KOPT-K1 (cell line): ENCODE results near the gene KIF26B.

Experiments used
- H3K27ac ChIP-seq: fragments of 200-600 bp; sonication (generic); 2 replicates; pipeline ENCODE4 v1.5.1; 2016; ENCODE audit warnings: antibody characterized with exemption, mild to moderate bottlenecking, low read depth, low read length; ENCODE audit not compliant: poor library complexity, severe bottlenecking
- H3K36me3 ChIP-seq: fragments of 200-600 bp; sonication (generic); 2 replicates; pipeline ENCODE4 v1.5.1; 2017; ENCODE audit warnings: antibody characterized with exemption, mild to moderate bottlenecking, low read length, moderate library complexity; ENCODE audit not compliant: insufficient read depth
- H3K9me3 ChIP-seq: fragments of 200-600 bp; sonication (generic); 2 replicates; pipeline ENCODE4 v1.5.1; 2017; ENCODE audit warnings: antibody characterized with exemption, low read length, mild to moderate bottlenecking; ENCODE audit not compliant: insufficient read depth, poor library complexity, severe bottlenecking

The KIF26B gene

GRCh38 chr1:245245021-245245667 is 90.4 kb downstream of the KIF26B start:
- Histone ChIP-seq H3K9me3 (no peaks in the 10 kb centered on the region), H3K36me3 (no peaks in the 10 kb centered on the region)

GRCh38 chr1:245246433-245246832 is 91.6 kb downstream of the KIF26B start:
- H3K36me3 ChIP-seq, result no peaks in the 10 kb centered on the region
- peaks cover 6% of the 10 kb centered on the region for H3K9me3 ChIP-seq
- H3K27ac ChIP-seq, result no peak overlapping the region

More at GRCh38 chr1:245245021-245245667, 90.4 kb downstream of the KIF26B start:
- H3K27ac ChIP-seq, result no peak overlapping the region

DNA sequence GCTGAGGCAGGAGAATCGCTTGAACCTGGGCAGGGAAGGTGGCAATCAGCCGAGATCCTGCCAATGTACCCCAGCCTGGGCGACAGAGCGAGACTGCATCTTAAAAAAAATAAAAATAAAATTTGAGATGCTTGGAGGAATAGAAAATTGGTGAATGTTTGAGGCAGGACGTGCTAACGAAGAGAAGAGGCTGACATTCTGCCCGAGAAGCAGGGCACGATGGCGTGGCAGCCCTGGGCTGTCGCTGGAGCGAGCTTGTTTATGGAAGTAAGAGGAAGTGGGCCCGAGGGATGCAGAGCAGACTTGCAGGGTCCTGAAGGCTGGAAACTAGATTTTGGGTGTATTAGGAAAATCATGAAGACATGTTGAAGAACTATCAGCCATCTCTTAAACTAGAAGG is 92.6 kb downstream of the KIF26B start:
- Histone ChIP-seq H3K9me3 (peaks cover 12% of the 10 kb centered on the region), H3K36me3 (no peaks in the 10 kb centered on the region), H3K27ac (no peak overlapping the region)

GRCh38 chr1:245247801-245248200 is 93.0 kb downstream of the KIF26B start:
- H3K36me3 ChIP-seq, result no peaks in the 10 kb centered on the region
- no peak overlapping the region for H3K27ac ChIP-seq
- H3K9me3 ChIP-seq, result peaks cover 16% of the 10 kb centered on the region

DNA sequence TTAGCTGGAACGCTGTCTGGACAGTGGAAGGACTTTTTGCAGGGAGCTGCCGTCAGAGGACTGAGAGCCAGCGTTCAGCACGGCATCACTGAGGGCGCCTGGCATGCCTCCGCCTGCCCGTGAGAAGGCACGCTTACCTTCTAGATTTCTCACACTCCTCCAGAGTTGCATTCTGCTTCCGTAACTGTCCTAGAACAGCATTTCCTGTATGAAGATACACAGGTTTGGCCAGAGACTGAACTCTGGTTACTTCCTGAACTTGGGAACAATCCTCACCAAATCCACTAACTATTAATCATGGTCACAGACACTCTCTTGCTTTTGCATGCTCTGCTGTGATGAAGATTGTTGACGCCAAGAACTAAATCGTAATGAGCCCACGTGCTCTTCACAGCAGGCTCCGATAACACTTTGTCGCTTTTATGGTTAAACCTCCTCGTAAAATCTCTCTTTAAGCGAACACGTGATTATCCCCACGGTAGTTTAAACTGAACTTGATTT is 93.5 kb downstream of the KIF26B start:
- Histone ChIP-seq H3K36me3 (no peaks in the 10 kb centered on the region), H3K9me3 (peaks cover 20% of the 10 kb centered on the region), H3K27ac (no peak overlapping the region)

- Histone ChIP-seq H3K27ac (no peak overlapping the region), H3K36me3 (no peaks in the 10 kb centered on the region), H3K9me3 (peaks cover 16% of the 10 kb centered on the region)
Measured at GRCh38 chr1:245255783-245256182, 101.0 kb downstream of the KIF26B start.

GRCh38 chr1:245256528-245256927 is 101.7 kb downstream of the KIF26B start:
- no peaks in the 10 kb centered on the region for H3K36me3 ChIP-seq
- no peak overlapping the region for H3K27ac ChIP-seq
- peaks cover 14% of the 10 kb centered on the region for H3K9me3 ChIP-seq

- Histone ChIP-seq H3K36me3 (no peaks in the 10 kb centered on the region), H3K9me3 (no peaks in the 10 kb centered on the region), H3K27ac (no peak overlapping the region)
Measured at GRCh38 chr1:245258271-245258920, 103.6 kb downstream of the KIF26B start.

GRCh38 chr1:245260110-245260882 is 105.5 kb downstream of the KIF26B start:
- Histone ChIP-seq H3K9me3 (no peaks in the 10 kb centered on the region), H3K27ac (no peak overlapping the region), H3K36me3 (no peaks in the 10 kb centered on the region)

DNA sequence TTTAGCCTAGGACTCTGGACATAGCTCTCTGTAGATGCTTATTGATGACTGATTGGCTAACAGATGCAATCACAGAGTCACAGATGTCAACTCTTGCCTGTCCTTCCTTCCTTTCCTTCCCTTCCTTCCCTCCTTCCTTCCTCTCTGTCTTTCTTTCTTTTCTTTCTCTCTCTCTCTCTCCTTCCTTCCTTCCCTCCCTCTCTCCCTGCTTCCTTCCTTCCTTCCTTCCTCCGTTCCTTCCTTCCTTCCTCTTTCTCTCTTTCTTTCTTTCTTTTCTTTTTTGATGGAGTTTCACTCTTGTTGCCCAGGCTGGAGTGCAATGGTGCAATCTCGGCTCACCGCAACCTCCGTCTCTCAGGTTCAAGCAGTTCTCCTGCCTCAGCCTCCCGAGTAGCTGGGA is 106.1 kb downstream of the KIF26B start:
- Histone ChIP-seq H3K27ac (no peak overlapping the region), H3K36me3 (no peaks in the 10 kb centered on the region), H3K9me3 (no peaks in the 10 kb centered on the region)

DNA sequence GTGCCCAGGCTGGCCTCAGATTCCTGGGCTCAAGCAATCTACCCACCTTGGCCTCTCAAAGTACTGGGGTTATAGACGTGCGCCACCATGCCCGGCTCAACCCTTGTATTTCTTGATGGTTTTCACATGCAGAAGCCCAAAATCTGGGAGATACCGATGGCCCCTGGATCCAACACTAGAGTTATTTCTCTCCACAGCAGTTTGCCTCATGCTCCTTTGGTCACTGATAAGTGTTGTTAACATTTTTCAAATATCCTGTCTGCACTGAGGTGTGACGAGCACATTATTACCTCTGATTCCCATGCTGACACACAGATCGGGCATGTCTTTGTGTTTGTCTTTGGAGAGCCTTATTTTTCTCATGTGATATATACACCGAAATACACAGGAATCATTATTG is 107.0 kb downstream of the KIF26B start:
- Histone ChIP-seq H3K36me3 (no peaks in the 10 kb centered on the region), H3K9me3 (no peaks in the 10 kb centered on the region), H3K27ac (no peak overlapping the region)

DNA sequence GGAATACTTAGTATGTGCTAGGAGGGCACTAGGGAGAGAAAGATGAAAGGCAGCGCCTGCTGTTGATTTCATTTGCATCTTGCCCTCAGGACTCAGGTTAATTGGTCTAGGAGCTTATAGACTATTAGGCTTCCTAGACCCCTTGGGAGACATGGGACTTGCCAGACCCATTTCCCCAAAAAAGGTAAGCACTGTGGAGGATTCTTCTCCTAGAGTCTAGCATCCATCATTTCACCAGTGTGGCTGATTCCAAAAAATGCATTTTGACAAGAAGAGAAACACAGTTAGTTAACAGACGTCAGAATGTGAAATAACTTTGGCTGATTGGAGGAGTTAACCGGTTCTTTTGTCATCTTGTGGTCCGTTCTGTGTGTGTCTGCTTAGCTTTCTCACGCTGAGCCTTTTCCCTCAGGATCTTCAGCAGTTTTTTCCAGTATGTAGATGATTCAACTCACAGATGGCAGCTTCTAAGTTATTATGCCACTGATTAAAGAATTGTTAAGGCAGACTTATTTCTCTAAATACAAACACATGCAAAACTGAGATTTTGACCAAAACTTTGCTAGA is 108.8 kb downstream of the KIF26B start:
- Histone ChIP-seq H3K36me3 (no peaks in the 10 kb centered on the region), H3K27ac (no peak overlapping the region), H3K9me3 (no peaks in the 10 kb centered on the region)

DNA sequence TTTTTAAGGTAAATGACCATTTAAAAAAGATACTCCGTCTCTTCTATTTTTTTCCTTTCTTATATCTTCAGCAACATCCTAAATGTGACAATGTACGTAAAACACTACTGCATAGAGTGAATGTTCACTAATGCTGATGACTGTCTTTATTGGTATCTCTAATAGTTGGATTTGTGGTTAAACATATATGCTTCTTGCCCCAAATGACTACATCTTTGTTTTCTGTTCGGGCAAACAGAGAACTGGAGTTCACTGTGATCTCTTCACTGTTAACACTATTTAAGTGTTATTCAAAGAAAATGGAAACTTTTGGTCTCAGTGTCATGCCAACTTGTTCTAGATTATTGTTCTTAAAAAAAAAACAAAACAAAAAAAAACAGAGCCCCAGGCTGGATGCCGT is 109.4 kb downstream of the KIF26B start:
- no peak overlapping the region for H3K27ac ChIP-seq
- no peaks in the 10 kb centered on the region for H3K36me3 ChIP-seq
- no peaks in the 10 kb centered on the region for H3K9me3 ChIP-seq

GRCh38 chr1:245266105-245266504 is 111.3 kb downstream of the KIF26B start:
- Histone ChIP-seq H3K36me3 (no peaks in the 10 kb centered on the region), H3K9me3 (peaks cover 6% of the 10 kb centered on the region), H3K27ac (no peak overlapping the region)

DNA sequence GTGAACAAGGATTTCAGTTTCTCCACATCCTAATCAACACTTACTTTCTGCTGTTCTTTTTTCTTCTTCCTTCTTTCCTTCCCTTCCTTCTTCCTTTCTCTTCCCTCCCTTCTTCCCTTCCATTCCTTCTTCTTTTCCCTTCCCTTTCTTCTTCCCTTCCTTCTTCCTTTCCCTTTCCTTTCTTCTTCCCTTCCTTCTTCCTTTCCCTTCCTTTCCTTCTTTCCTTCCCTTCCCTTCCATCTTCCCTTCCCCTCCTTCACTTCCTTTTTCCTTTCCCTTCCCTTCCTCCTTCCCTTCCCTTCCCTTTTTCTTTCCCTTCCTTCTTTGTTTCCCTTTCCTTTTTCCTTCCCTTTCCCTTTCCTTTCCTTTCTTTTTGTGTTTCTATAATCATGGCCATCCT is 115.3 kb downstream of the KIF26B start:
- no peak overlapping the region for H3K27ac ChIP-seq

More for the DNA sequence above, 115.3 kb downstream of the KIF26B start:
- Histone ChIP-seq H3K36me3 (no peaks in the 10 kb centered on the region), H3K9me3 (peaks cover 12% of the 10 kb centered on the region)
